HCT116 (cell line): ENCODE results near the gene FLOT1.

ENCODE experiments used
- CTCF ChIP-seq, 3 experiments: fragments of 200-600 bp in 1 of 3; sonication (generic) in 1 of 3; IDR thresholded peaks in 2 of 3; conservative IDR thresholded peaks in 1 of 3; 2 replicates each; pipeline ENCODE4 v1.5.1; 2012 to 2017; ENCODE audit warnings: low read depth in 2 of 3, low read length in 2 of 3, antibody characterized with exemption in 1 of 3, borderline replicate concordance in 1 of 3, control low read depth in 1 of 3, mild to moderate bottlenecking in 1 of 3, mixed read lengths in 1 of 3, mixed run types in 1 of 3, moderate library complexity in 1 of 3; ENCODE audit not compliant: insufficient read depth in 1 of 3
- EZH2 ChIP-seq: fragments of 200-600 bp; sonication (generic); IDR thresholded peaks from 2 replicates; pipeline ENCODE4 v1.6.1; 2017; ENCODE audit warnings: antibody characterized with exemption, mixed run types
- POLR2A ChIP-seq: IDR thresholded peaks from 2 replicates; pipeline ENCODE4 v1.7.0; 2011; ENCODE audit warnings: borderline replicate concordance; ENCODE audit not compliant: insufficient read depth, insufficient read length; ENCODE audit errors: extremely low read depth

- TF ChIP-seq EZH2 (no peak), CTCF (IDR thresholded peaks at IDR 0.05 in 2 of 3, conservative IDR thresholded peaks at IDR 0.05 in 1 of 3; ENCODE audit: borderline replicate concordance in 1 of 3, insufficient read depth in 1 of 3, low read depth in 2 of 3, low read length in 2 of 3) (no peak), POLR2A (no peak)
Measured at GRCh38 chr6:30759575-30760239, 17.2 kb upstream of the FLOT1 start.
